Ovary (tissue), 9 donors: Measurements from ENCODE around the gene MBNL3. TPM values are rescaled to one million over a fixed set of nuclear protein-coding genes. Genes with fewer than 3 reads are reported as not detected.
"Not testable (repeated sequence)": the region's sequence is repeated elsewhere in the genome, so short reads cannot be mapped to it uniquely, and the experiment has no call there.

Experiments
- DNase-seq, 5 donors: peaks; one replicate each; pipeline ENCODE4 v3.0.0-alpha.2; 2019 to 2020
- H3K27ac ChIP-seq, 2 donors: fragments of 200-600 bp; one replicate each; pipeline versions ENCODE4 v1.5.1 to v1.8.0; 2019 to 2022
- H3K27me3 ChIP-seq: fragments of 200-600 bp; one replicate; pipeline ENCODE4 v1.8.0; 2022
- H3K36me3 ChIP-seq: fragments of 200-600 bp; sonication (generic); one replicate; pipeline ENCODE4 v1.5.1; 2019
- H3K4me1 ChIP-seq: one replicate; pipeline ENCODE4 v1.8.1; 2013; ENCODE audit warnings: mild to moderate bottlenecking, moderate library complexity; ENCODE audit not compliant: insufficient read depth
- H3K4me3 ChIP-seq: fragments of 200-600 bp; sonication (generic); one replicate; pipeline ENCODE4 v1.5.1; 2017
- H3K9me3 ChIP-seq, 2 donors: fragments of 200-600 bp in 1 of 2; sonication (generic) in 1 of 2; one replicate each; pipeline versions ENCODE4 v1.5.1 to v1.8.1; 2013 to 2019; ENCODE audit warnings: mild to moderate bottlenecking in 1 of 2, moderate library complexity in 1 of 2
- CTCF ChIP-seq, 3 donors: fragments of 450-650 bp in 2 of 3; fragments of 200-600 bp in 1 of 3; IDR thresholded peaks; one replicate each; pipeline versions ENCODE4 v1.5.1 to v1.8.0; 2016 to 2022; ENCODE audit warnings: antibody characterized with exemption in 3 of 3, mild to moderate bottlenecking in 1 of 3
- EP300 ChIP-seq: sonication (generic); formaldehyde crosslinking; IDR thresholded peaks from one replicate; pipeline ENCODE4 v1.6.1; 2017; ENCODE audit warnings: antibody characterized with exemption
- POLR2A ChIP-seq: fragments of 450-650 bp; IDR thresholded peaks from one replicate; pipeline ENCODE4 v1.6.1; 2017; ENCODE audit warnings: antibody characterized with exemption, mild to moderate bottlenecking, moderate library complexity
- WGBS, 3 donors: extraction: QIAGEN DNeasy Blood & Tissue Kit in 1 of 3; methylation state at CpG; one replicate each; pipeline versions ENCODE4 v1.1.5 to v1.1.7; 2013 to 2017; 5-methylcytosine and 5-hydroxymethylcytosine counted together
- intact Hi-C, 4 donors: fragments of 100-400 bp; cut with DNase I; formaldehyde crosslinking; loops; one replicate each; pipeline versions ENCODE4 v1.11.0 to v1.15.1; 2022 to 2023
- polyA plus RNA-seq, 2 donors: library from polyadenylated mRNA; stranded (reverse); fragments of 200-250 nt in 1 of 2; fragments of 350-450 nt in 1 of 2; fragmentation: Illumina TruSeq in 1 of 2; extraction: RNeasy Lipid Tissue Mini Kit (QIAGEN cat#74804) in 1 of 2; gene quantifications; one replicate each; pipeline ENCODE4 v1.2.3, GENCODE V29; 2013 to 2014
- total RNA-seq, 7 donors: library from RNA; depleted of rRNA in 2 of 7; stranded (reverse); fragments of >200 nt in 2 of 7; fragmentation: NEBNext Ultra II Directional in 3 of 7; extraction: Animal tissue kit (Norgen Biotek cat#: 25700) in 3 of 7; gene quantifications; one replicate each; pipeline versions ENCODE4 v1.1.0 to v1.2.4, GENCODE V29; 2016 to 2023
- donor health status: DM: no; HTN: no; CAD: no; lungs with moderate emphysema.
- donor health status: DM: no; HTN: no; CAD: no.
- donor health status: Bipolar disorder and iron deficiency.
- donor health status: DM: yes; HTN: yes; CAD: no.
- donor health status: DM: no; HTN: no; CAD: no.
- donor health status: DM: yes; HTN: yes; CAD: no.

MBNL3 gene
- total and polyA plus RNA-seq, 9 donors = 1.1 to 56.2 (median 13.3) TPM

- no peaks in the 10 kb centered on the region for H3K36me3 ChIP-seq
- no peaks in the 10 kb centered on the region for H3K9me3 ChIP-seq
- no peak for DNase-seq
- H3K27me3 ChIP-seq = no peaks in the 10 kb centered on the region
- no peaks in the 10 kb centered on the region for H3K4me1 ChIP-seq
- no peak overlapping the region for H3K27ac ChIP-seq
- no peak for TF ChIP-seq CTCF (IDR thresholded peaks at IDR 0.05)
- no peak for TF ChIP-seq POLR2A
- TF ChIP-seq EP300 = no peak
- no peak overlapping the region for H3K4me3 ChIP-seq
- intact Hi-C loops = no loop called here
These were observed 27.0 kb downstream of the MBNL3 start for GRCh38 chrX:132461886-132462285.

GRCh38 chrX:132452911-132453550 lies 35.8 kb downstream of the MBNL3 start:
- Histone ChIP-seq H3K27ac (no peak overlapping the region), H3K4me3 (no peak overlapping the region), H3K9me3 (no peaks in the 10 kb centered on the region), H3K36me3 (no peaks in the 10 kb centered on the region), H3K27me3 (no peaks in the 10 kb centered on the region), H3K4me1 (no peaks in the 10 kb centered on the region)
- WGBS, 3 donors = 56 to 62% (median 60%) methylated on average over 5 of the region's 5 CpGs
- TF ChIP-seq CTCF (IDR thresholded peaks at IDR 0.05) (no peak), EP300 (no peak), POLR2A (no peak)
- intact Hi-C loops = no loop called here
- DNase-seq = no peak

GRCh38 chrX:132445909-132446308 lies 42.9 kb downstream of the MBNL3 start:
- H3K27ac ChIP-seq, H3K27me3 ChIP-seq, H3K9me3 ChIP-seq, H3K36me3 ChIP-seq, DNase-seq, intact Hi-C loops, H3K4me3 ChIP-seq, H3K4me1 ChIP-seq: not testable (repeated sequence)
- 73 to 84% (median 81%) methylated on average over 3 of the region's 3 CpGs for WGBS, 3 donors

- no peak for DNase-seq
- no peak overlapping the region for H3K27ac ChIP-seq
- intact Hi-C loops = no loop called here
- H3K4me1 ChIP-seq = no peaks in the 10 kb centered on the region
- H3K27me3 ChIP-seq = no peaks in the 10 kb centered on the region
- H3K9me3 ChIP-seq = no peaks in the 10 kb centered on the region
- no peak for TF ChIP-seq CTCF (IDR thresholded peaks at IDR 0.05)
- no peak for TF ChIP-seq EP300
- TF ChIP-seq POLR2A = no peak
- H3K36me3 ChIP-seq = no peaks in the 10 kb centered on the region
- H3K4me3 ChIP-seq = no peak overlapping the region
- 60 to 64% (median 61%) methylated on average over 2 of the region's 2 CpGs for WGBS, 3 donors
These were observed 43.9 kb downstream of the MBNL3 start for GRCh38 chrX:132444936-132445335.

GRCh38 chrX:132443196-132444135 lies 45.4 kb downstream of the MBNL3 start:
- H3K27me3 ChIP-seq = no peaks in the 10 kb centered on the region
- no peaks in the 10 kb centered on the region for H3K36me3 ChIP-seq
- TF ChIP-seq CTCF (IDR thresholded peaks at IDR 0.05) (no peak), POLR2A (no peak), EP300 (no peak)
- WGBS, 3 donors = 52 to 58% (median 56%) methylated on average over 5 of the region's 5 CpGs
- DNase-seq = no peak
- no peaks in the 10 kb centered on the region for H3K4me1 ChIP-seq
- no peak overlapping the region for H3K27ac ChIP-seq
- H3K4me3 ChIP-seq = no peak overlapping the region
- H3K9me3 ChIP-seq = no peaks in the 10 kb centered on the region
- intact Hi-C loops = no loop called here
